GM06990 (cell line): Measurements from ENCODE around the gene SPDYE4.

Experiments used
- DNase-seq: peaks from one replicate; pipeline ENCODE4 v3.0.0-alpha.2; 2011; ENCODE audit not compliant: insufficient read length; ENCODE audit errors: extremely low read depth
- H3K27me3 ChIP-seq: replicated peaks from 2 replicates; pipeline ENCODE4 v1.6.0; 2011; ENCODE audit warnings: low read length; ENCODE audit not compliant: control insufficient read depth, insufficient read depth
- H3K36me3 ChIP-seq: 2 replicates; pipeline ENCODE4 v1.5.1; 2011; ENCODE audit warnings: low read length; ENCODE audit not compliant: control insufficient read depth, insufficient read depth
- H3K4me3 ChIP-seq: replicated peaks from 2 replicates; pipeline ENCODE4 v1.5.1; 2011; ENCODE audit warnings: low read depth, mild to moderate bottlenecking, control low read depth, low read length
- CTCF ChIP-seq: IDR thresholded peaks from 2 replicates; pipeline ENCODE4 v1.5.1; 2011; ENCODE audit warnings: low read length, control low read depth, mild to moderate bottlenecking, inconsistent platforms; ENCODE audit not compliant: insufficient read depth, poor library complexity, severe bottlenecking

The SPDYE4 gene

GRCh38 chr17:8729421-8729820 lies 28.9 kb downstream of the SPDYE4 start:
- Histone ChIP-seq H3K27me3 (no peaks in the 10 kb centered on the region; the same call in 1 of the 2 replicates), H3K4me3 (no peak overlapping the region), H3K36me3 (no peaks in the 10 kb centered on the region)
- no peak for DNase-seq
- TF ChIP-seq CTCF = no peak

DNA sequence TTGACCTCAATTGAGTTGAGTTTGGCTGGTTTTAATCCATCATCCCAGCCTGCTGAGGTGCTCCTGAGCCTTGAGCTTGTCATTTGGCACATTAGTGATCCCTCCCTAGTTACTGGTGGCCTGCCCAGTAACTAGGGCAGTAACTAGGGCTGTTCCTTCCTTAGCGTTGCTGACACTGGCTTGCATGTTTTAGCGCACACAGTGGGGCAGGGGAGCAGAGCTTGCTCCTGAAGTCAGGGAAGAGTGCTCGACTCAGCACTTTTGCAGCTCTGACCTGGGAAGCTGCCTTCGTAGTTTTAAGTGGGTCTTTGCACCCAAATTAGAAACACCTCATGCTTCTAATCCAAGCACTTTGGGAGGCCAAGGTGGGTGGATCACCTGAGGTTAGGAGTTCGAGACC lies 29.4 kb downstream of the SPDYE4 start:
- TF ChIP-seq CTCF = no peak
- no peak for DNase-seq
- H3K36me3 ChIP-seq = no peaks in the 10 kb centered on the region
- no peak overlapping the region for H3K4me3 ChIP-seq
- no peaks in the 10 kb centered on the region; the same call in 1 of the 2 replicates for H3K27me3 ChIP-seq

GRCh38 chr17:8728251-8728938 lies 30.0 kb downstream of the SPDYE4 start:
- Histone ChIP-seq H3K36me3 (no peaks in the 10 kb centered on the region), H3K27me3 (no peaks in the 10 kb centered on the region; the same call in 1 of the 2 replicates), H3K4me3 (no peak overlapping the region)
- TF ChIP-seq CTCF = no peak
- DNase-seq = no peak

- H3K27me3 ChIP-seq = no peaks in the 10 kb centered on the region; the same call in 1 of the 2 replicates
- no peak for TF ChIP-seq CTCF
- no peak for DNase-seq
- no peak overlapping the region for H3K4me3 ChIP-seq
- no peaks in the 10 kb centered on the region for H3K36me3 ChIP-seq
These were observed 31.3 kb downstream of the SPDYE4 start for GRCh38 chr17:8726941-8727555.

DNA sequence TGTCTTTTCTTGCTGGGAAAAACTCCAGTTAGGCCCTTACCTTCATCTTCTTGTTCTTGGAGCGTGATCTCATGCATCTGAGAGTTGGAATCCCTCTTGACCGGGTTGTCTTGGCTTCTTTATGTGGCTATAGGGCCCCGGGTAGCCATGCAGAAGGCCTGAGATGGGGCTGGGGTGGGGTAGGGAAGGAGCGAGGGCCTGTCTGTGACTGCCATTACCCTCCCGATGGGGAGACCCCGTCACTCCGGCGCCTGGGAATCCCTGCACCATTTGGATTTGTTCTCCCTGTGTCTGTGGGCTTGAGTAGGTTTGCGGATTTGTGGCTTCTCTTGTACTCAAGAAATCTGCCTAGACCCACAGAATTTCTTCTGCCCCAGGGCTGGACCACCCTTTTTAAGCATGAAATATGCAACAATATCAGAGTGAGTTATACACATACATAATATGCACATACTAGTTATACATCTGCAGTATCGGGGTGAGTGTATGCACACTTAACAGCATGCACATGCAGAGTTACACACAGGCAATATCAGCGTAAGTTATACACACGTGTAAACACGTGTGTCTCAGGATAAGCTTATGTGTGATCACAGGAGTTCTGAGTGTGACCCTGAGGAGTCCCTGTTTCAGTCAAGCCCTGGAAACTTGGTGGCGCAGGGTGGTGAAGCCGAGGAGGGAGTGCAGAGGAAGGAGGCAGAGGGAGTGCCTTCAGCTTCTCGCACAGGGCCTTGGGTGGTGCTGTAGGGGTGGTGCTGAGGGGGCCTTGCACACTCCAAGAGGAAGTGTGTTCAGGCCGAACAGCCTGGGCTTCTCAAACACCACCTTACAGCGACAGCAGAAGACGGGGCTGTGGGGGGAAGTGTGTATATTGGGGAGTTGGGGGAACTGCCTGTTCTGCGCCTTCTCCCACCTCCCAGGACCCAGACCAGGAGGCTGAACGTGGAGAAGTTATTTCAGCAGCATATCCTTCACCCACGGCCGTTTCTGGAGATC lies 32.2 kb downstream of the SPDYE4 start:
- Histone ChIP-seq H3K27me3 (no peaks in the 10 kb centered on the region; the same call in 1 of the 2 replicates), H3K36me3 (no peaks in the 10 kb centered on the region), H3K4me3 (no peak overlapping the region)
- DNase-seq = no peak
- no peak for TF ChIP-seq CTCF
